T47D (cell line): Measurements from ENCODE around the gene CDKL5.

Source experiments
- DNase-seq, 2 experiments: peaks; one replicate each; pipeline versions ENCODE4 v3.0.0 to v3.0.0-alpha.2; 2011 to 2012; ENCODE audit warnings: low read depth in 1 of 2, low spot score in 1 of 2
- JUND ChIP-seq: IDR thresholded peaks from 2 replicates; pipeline ENCODE4 v1.6.1; 2012; ENCODE audit warnings: low read depth
- in situ Hi-C: cut with HindIII; loops from 2 replicates; pipeline ENCODE4 v1.10.0; 2016; ENCODE audit warnings: low sequenced_read_pairs, low pct_unique_long_range_greater_than_20kb

CDKL5 gene

DNA sequence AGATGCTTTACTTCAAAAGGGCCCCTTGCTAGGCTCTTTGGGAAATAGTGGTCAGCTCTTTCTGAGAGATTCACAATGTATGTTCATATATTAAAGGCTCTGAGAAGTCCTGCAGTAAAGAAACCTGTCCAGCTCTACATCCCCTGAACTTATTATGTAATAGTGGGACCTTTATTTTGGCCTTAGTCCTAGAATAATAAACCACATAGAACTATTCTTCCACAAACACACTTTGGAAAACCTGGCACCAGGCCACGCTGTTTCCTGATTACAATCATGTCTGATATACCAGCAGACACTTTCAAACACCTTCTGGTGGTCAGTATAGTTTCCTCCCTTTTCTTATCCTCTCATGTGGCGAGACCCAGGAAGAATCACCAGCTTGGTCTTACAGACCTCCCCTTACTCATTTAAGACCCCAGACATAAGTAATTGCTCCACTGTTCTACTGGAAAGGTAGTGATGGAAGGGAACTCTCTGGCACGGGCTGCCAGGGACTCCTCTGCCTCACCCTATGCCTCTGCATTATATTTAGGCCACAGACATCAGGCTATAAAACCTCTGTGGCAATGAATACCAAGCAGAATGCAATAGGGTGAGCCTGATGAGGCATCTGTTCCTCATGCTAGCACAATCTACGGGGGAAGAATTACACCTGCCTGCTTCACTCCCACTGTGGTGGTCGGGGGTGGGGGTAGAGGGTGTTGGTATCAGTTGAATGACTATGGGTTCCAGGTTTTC, 276.4 kb downstream of the CDKL5 start:
- TF ChIP-seq JUND: no peak
- in situ Hi-C loops: no loop called here
- DNase-seq: peak in 1 of 2 experiments; percentile 32

DNA sequence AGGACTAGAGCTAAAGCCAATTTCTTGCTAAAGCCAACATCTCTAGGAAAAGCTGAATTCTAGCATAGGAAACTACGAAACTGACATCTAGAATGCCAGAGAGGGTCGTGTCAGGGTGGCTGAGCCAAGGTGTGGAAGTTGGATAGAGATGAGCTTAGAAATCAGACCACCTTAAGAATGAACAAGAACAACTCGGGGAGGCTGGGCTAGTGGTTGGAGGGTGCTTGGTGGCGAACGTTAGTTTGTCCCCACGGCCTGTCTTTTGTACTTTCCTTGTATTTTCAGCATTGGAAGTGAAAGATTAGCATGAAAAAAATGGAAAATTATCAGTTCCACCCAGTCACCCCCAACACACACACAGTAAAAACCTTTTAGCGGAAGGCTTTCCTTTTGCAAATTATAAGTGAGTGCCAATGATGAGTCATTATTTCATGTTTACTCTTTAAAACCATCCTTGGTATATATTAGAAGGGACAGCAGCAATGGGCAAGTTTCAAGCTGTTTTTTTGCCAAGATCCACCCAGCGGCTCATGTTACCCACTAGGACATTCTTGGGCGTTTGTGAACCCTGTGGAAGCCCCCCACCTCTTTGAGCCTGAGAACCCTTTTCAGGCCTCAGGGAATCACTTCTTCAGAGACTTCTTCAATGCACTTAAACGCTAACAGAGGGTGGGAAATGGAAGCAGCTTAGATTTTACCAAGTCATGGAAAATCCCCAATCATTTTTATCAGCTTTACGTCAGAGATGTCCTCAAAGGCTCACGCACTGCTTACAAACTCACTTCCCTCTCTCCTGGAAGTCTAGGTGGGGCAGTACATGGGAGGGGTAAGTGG, 277.2 kb downstream of the CDKL5 start:
- DNase-seq: peak in 1 of 2 experiments; percentile 19
- in situ Hi-C loops: no loop called here
- no peak for TF ChIP-seq JUND
